PFSK-1 (cell line): Measurements from ENCODE around the gene L3MBTL4.

Experiments used
- FOXP2 ChIP-seq: optimal IDR thresholded peaks from 2 replicates; pipeline ENCODE3; 2011; ENCODE audit warnings: borderline replicate concordance, control low read depth, inconsistent platforms; ENCODE audit not compliant: insufficient read depth; ENCODE audit errors: extremely low read length, extremely low read depth
- POLR2AphosphoS5 ChIP-seq: IDR thresholded peaks from 2 replicates; pipeline ENCODE4 v1.6.1; 2012; ENCODE audit warnings: low read depth, mild to moderate bottlenecking, control low read depth, low read length, moderate library complexity
- SIN3A ChIP-seq: IDR thresholded peaks from 2 replicates; pipeline ENCODE4 v1.6.1; 2012; ENCODE audit warnings: mild to moderate bottlenecking, low read length, moderate library complexity, borderline replicate concordance; ENCODE audit not compliant: insufficient read depth
- TAF1 ChIP-seq: IDR thresholded peaks from 2 replicates; pipeline ENCODE4 v1.6.1; 2012; ENCODE audit warnings: low read length, control low read depth, borderline replicate concordance; ENCODE audit not compliant: insufficient read depth
- TF ChIP-seq, protein P1 (sequence below), 2 experiments: IDR thresholded peaks; 2 replicates each; pipeline versions ENCODE4 v1.6.1 to v1.8.0; 2011 to 2012; ENCODE audit warnings: low read depth in 2 of 2, low read length in 2 of 2, control low read depth in 1 of 2, inconsistent platforms in 1 of 2, mild to moderate bottlenecking in 1 of 2, moderate library complexity in 1 of 2; ENCODE audit not compliant: insufficient read depth in 1 of 2

L3MBTL4 gene

GRCh38 chr18:6200204-6200774 is 214.4 kb downstream of the L3MBTL4 start:
- TF ChIP-seq, protein P1, sequence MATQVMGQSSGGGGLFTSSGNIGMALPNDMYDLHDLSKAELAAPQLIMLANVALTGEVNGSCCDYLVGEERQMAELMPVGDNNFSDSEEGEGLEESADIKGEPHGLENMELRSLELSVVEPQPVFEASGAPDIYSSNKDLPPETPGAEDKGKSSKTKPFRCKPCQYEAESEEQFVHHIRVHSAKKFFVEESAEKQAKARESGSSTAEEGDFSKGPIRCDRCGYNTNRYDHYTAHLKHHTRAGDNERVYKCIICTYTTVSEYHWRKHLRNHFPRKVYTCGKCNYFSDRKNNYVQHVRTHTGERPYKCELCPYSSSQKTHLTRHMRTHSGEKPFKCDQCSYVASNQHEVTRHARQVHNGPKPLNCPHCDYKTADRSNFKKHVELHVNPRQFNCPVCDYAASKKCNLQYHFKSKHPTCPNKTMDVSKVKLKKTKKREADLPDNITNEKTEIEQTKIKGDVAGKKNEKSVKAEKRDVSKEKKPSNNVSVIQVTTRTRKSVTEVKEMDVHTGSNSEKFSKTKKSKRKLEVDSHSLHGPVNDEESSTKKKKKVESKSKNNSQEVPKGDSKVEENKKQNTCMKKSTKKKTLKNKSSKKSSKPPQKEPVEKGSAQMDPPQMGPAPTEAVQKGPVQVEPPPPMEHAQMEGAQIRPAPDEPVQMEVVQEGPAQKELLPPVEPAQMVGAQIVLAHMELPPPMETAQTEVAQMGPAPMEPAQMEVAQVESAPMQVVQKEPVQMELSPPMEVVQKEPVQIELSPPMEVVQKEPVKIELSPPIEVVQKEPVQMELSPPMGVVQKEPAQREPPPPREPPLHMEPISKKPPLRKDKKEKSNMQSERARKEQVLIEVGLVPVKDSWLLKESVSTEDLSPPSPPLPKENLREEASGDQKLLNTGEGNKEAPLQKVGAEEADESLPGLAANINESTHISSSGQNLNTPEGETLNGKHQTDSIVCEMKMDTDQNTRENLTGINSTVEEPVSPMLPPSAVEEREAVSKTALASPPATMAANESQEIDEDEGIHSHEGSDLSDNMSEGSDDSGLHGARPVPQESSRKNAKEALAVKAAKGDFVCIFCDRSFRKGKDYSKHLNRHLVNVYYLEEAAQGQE (IDR thresholded peaks at IDR 0.05; ENCODE audit: insufficient read depth in 1 of 2, low read depth in 2 of 2, low read length in 2 of 2): no peak
- TF ChIP-seq SIN3A (no peak), FOXP2 (no peak), POLR2AphosphoS5 (no peak), TAF1 (no peak)

DNA sequence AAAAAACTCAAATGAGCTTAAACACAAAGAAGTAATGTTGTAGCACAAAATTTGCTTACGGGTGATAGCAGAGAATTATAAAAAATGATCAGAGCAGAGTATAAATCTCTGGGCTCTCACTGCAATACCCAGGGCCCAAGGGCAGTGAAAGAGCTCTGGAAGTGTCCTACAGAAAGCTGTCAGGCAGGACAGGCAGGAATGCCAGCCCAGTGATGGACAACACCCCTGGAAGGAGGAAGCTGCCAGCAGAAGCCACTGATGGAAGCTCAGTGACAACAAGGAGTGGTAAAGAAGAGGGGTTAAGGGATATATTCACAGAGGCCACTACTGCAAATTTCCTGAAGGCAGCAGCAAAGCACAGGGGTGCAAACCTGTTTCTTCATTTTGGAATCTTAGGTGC is 214.9 kb downstream of the L3MBTL4 start:
- TF ChIP-seq TAF1: no peak
- no peak for TF ChIP-seq POLR2AphosphoS5
- no peak for TF ChIP-seq SIN3A
- no peak for TF ChIP-seq FOXP2
- TF ChIP-seq, protein P1 (IDR thresholded peaks at IDR 0.05; ENCODE audit: insufficient read depth in 1 of 2, low read depth in 2 of 2, low read length in 2 of 2): no peak

GRCh38 chr18:6198585-6198984 is 216.1 kb downstream of the L3MBTL4 start:
- TF ChIP-seq FOXP2: no peak
- TF ChIP-seq, protein P1 (IDR thresholded peaks at IDR 0.05; ENCODE audit: insufficient read depth in 1 of 2, low read depth in 2 of 2, low read length in 2 of 2): no peak
- TF ChIP-seq POLR2AphosphoS5: no peak
- TF ChIP-seq SIN3A: no peak

GRCh38 chr18:6194640-6195039 is 220.1 kb downstream of the L3MBTL4 start:
- TF ChIP-seq, protein P1 (IDR thresholded peaks at IDR 0.05; ENCODE audit: insufficient read depth in 1 of 2, low read depth in 2 of 2, low read length in 2 of 2): no peak
- TF ChIP-seq POLR2AphosphoS5: no peak
- TF ChIP-seq TAF1: no peak
- no peak for TF ChIP-seq SIN3A
- no peak for TF ChIP-seq FOXP2

- TF ChIP-seq TAF1 (no peak), SIN3A (no peak), FOXP2 (no peak), POLR2AphosphoS5 (no peak)
- TF ChIP-seq, protein P1 (IDR thresholded peaks at IDR 0.05; ENCODE audit: insufficient read depth in 1 of 2, low read depth in 2 of 2, low read length in 2 of 2): no peak
Measured at GRCh38 chr18:6174983-6175745, 239.5 kb downstream of the L3MBTL4 start.
